Colonic mucosa (tissue), 4 donors: ENCODE results near the gene TBC1D12. TPM values are rescaled to one million over a fixed set of nuclear protein-coding genes. Genes with fewer than 3 reads are reported as not detected.
"Not testable (repeated sequence)": the region's sequence is repeated elsewhere in the genome, so short reads cannot be mapped to it uniquely, and the experiment has no call there.

Source experiments
- DNase-seq: peaks from one replicate; pipeline ENCODE4 v3.0.0-alpha.2; 2020
- H3K27ac ChIP-seq: fragments of 200-600 bp; one replicate; pipeline ENCODE4 v1.8.0; 2021
- H3K27me3 ChIP-seq: fragments of 200-600 bp; one replicate; pipeline ENCODE4 v1.8.0; 2021
- H3K36me3 ChIP-seq: fragments of 200-600 bp; one replicate; pipeline ENCODE4 v1.8.0; 2021
- H3K4me1 ChIP-seq: fragments of 200-600 bp; one replicate; pipeline ENCODE4 v1.8.0; 2021; ENCODE audit warnings: mild to moderate bottlenecking
- H3K4me3 ChIP-seq: fragments of 200-600 bp; one replicate; pipeline ENCODE4 v1.8.0; 2021
- H3K9ac ChIP-seq, 2 donors: one replicate each; pipeline ENCODE4 v1.7.0; 2013; ENCODE audit warnings: control low read depth in 2 of 2, low read depth in 2 of 2, low read length in 2 of 2
- H3K9me3 ChIP-seq: fragments of 200-600 bp; one replicate; pipeline ENCODE4 v1.8.0; 2021
- CTCF ChIP-seq: fragments of 200-600 bp; IDR thresholded peaks from one replicate; pipeline ENCODE4 v1.8.0; 2022; ENCODE audit warnings: antibody characterized with exemption, mild to moderate bottlenecking
- intact Hi-C: fragments of 100-400 bp; cut with DNase I; formaldehyde crosslinking; loops from one replicate; pipeline ENCODE4 v1.14.1; 2022
- total RNA-seq, 2 donors: library from RNA; stranded (reverse); fragmentation: NEBNext Ultra II Directional in 1 of 2; extraction: Animal tissue kit (Norgen Biotek cat#: 25700) in 1 of 2; gene quantifications; one replicate each; pipeline ENCODE4 v1.2.1, GENCODE V29; 2021
- donor health status: healthy.
- donor health status: DM: no; HTN: no; CAD: no.
- donor health status: DM: no; HTN: no; CAD: no.

The TBC1D12 gene
- total RNA-seq, 2 donors from 2014 or later, result 18.0 to 21.0 TPM

GRCh38 chr10:94533027-94533426 is 130.7 kb downstream of the TBC1D12 start:
- DNase-seq, result no peak
- H3K4me1 ChIP-seq, result no peaks in the 10 kb centered on the region
- intact Hi-C loops, result no loop called here

GRCh38 chr10:94542282-94542681 is 139.9 kb downstream of the TBC1D12 start:
- DNase-seq, H3K9ac ChIP-seq, H3K4me1 ChIP-seq, H3K27me3 ChIP-seq, H3K36me3 ChIP-seq, H3K27ac ChIP-seq, H3K9me3 ChIP-seq, intact Hi-C loops, H3K4me3 ChIP-seq: not testable (repeated sequence)

More at GRCh38 chr10:94533027-94533426, 130.7 kb downstream of the TBC1D12 start:
- no peaks in the 10 kb centered on the region for H3K9me3 ChIP-seq
- H3K27me3 ChIP-seq, result no peaks in the 10 kb centered on the region
- H3K36me3 ChIP-seq, result no peaks in the 10 kb centered on the region
- H3K27ac ChIP-seq, result no peak overlapping the region
- no peak overlapping the region for H3K9ac ChIP-seq
- H3K4me3 ChIP-seq, result no peak overlapping the region
- TF ChIP-seq CTCF, result no peak

GRCh38 chr10:94545391-94546048 is 143.2 kb downstream of the TBC1D12 start, which contains the start of gene HELLS:
Gene HELLS (plus strand): TSS chr10:94545788. CDS start chr10:94545922, 134 bp downstream.
- peak within 1 kb of the TSS; percentile 86 for H3K4me3 ChIP-seq
- H3K9me3 ChIP-seq, result no peaks in the 10 kb centered on the region
- peak within 1 kb of the TSS; percentile 77 for H3K27ac ChIP-seq
- TF ChIP-seq CTCF, result no peak
- peak; percentile 91 for DNase-seq
- no peaks in the 10 kb centered on the region for H3K27me3 ChIP-seq
- no peaks in the 10 kb centered on the region for H3K4me1 ChIP-seq
- H3K9ac ChIP-seq, result peak within 1 kb of the TSS; percentile 82 to 87
- no peaks in the 10 kb centered on the region for H3K36me3 ChIP-seq
- intact Hi-C loops, result no loop called here

DNA sequence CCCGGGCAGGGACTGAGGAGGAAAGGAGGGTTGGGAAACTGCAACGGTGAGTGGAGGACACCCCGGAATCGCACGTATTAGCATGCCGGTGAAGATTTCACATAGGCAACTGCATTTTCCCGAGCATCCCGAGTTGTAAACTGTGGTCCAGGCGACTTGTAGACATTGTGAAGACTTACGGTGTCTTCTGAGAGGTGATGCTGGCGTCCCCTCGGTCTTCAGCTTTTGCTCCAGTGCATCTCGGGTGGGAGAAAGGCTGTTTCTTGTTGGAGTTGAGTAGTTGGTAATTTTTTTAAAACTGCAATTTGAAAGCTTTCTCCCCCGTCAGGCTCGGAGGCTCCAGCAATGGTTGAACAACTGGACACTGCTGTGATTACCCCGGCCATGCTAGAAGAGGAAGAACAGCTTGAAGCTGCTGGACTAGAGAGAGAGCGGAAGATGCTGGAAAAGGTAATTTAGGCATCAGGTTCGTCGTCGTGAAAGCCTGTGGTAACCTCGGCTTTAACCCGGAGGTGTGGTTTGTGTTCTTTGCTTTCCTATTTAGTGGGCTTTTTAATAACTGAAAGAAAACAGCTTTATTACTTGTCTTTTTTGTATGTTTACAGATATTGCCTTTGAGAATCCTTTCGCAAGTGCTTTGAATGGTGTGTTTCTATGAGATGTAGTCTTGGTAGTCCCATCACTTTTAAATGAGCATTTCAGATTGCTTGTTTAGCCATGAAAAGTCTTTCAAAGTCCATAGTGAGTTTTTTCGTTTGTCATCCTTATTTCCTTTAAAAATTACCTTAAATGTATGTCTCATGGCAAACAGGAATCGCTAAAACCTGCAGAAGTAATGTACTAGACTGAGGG is 143.9 kb downstream of the TBC1D12 start:
- Histone ChIP-seq H3K4me3 (peak overlapping the region; percentile 86), H3K9ac (peak overlapping the region; percentile 53 to 87), H3K27me3 (no peaks in the 10 kb centered on the region), H3K9me3 (no peaks in the 10 kb centered on the region), H3K27ac (no peak overlapping the region), H3K4me1 (no peaks in the 10 kb centered on the region), H3K36me3 (no peaks in the 10 kb centered on the region)
- intact Hi-C loops, result no loop called here
- no peak for DNase-seq
- TF ChIP-seq CTCF, result no peak

- H3K4me1 ChIP-seq, result no peaks in the 10 kb centered on the region
- peak overlapping the region in 1 of 2 donors; percentile 53 for H3K9ac ChIP-seq
- H3K27me3 ChIP-seq, result no peaks in the 10 kb centered on the region
- H3K36me3 ChIP-seq, result no peaks in the 10 kb centered on the region
- intact Hi-C loops, result no loop called here
- H3K4me3 ChIP-seq, result no peak overlapping the region
- no peak overlapping the region for H3K27ac ChIP-seq
- DNase-seq, result no peak
- no peak for TF ChIP-seq CTCF
- no peaks in the 10 kb centered on the region for H3K9me3 ChIP-seq
Observed at GRCh38 chr10:94546901-94547185, 144.5 kb downstream of the TBC1D12 start.

DNA sequence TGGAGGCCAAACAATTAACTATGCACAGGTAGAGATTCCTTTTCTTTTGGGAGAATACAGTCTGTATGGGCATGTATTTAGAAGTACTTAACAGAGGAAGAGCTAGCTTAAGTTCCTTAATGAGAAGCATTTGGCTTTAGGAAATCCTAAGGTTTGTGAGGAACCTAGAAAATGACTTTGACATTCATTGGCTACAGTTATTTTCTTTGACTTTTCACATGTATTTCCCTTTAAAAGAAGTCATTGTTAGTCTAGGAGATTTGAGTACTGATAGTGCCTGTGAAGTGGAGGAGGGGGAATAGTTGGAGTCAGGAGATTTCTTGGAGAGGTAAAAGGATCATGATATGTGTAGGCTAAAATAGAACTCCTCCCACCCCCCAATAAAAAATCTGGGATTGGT is 146.9 kb downstream of the TBC1D12 start:
- no peaks in the 10 kb centered on the region for H3K4me1 ChIP-seq
- no peak overlapping the region for H3K4me3 ChIP-seq
- no peak for TF ChIP-seq CTCF
- H3K27me3 ChIP-seq, result no peaks in the 10 kb centered on the region
- no peaks in the 10 kb centered on the region for H3K9me3 ChIP-seq
- no peak for DNase-seq
- H3K27ac ChIP-seq, result no peak overlapping the region
- H3K36me3 ChIP-seq, result no peaks in the 10 kb centered on the region
- intact Hi-C loops, result no loop called here
- H3K9ac ChIP-seq, result no peak overlapping the region

GRCh38 chr10:94567714-94568307 is 165.5 kb downstream of the TBC1D12 start:
- H3K4me1 ChIP-seq, DNase-seq, intact Hi-C loops, H3K9me3 ChIP-seq, H3K27ac ChIP-seq, H3K4me3 ChIP-seq, H3K27me3 ChIP-seq, H3K36me3 ChIP-seq, H3K9ac ChIP-seq: not testable (repeated sequence)
